ENCODE data around the gene ITFG2.
"Not testable (repeated sequence)": the region's sequence is repeated elsewhere in the genome, so short reads cannot be mapped to it uniquely, and the experiment has no call there.

The ITFG2 gene

DNA sequence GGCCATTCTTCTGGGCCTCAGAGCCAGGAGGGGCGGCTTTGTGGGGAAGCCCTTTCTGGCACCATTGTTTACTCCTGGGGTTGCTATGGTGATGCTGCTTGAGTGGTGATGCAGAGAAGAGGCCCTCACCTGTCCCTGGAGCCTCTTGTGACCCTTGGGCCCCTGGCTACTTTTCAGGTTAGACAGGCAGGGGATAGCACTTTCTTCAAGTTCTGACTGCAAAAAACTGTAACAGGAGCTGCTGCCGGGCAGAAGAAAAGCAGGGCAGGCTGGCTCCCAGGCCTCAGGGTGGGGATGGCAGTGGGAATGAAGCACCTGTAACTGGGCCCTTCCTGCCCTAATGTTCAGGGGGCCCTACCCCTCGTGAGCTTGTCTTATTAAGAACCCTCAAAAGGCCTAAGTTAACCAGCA, 44.6 kb downstream of the ITFG2 start, which contains the start of gene TEX52:
TSS of gene TEX52 (minus strand) at position 19 of the 411 bp plus-strand sequence. CDS start at position 6, 13 bp downstream.
- no peaks in the 10 kb centered on the region for H3K9me3 Mint-ChIP-seq

DNA sequence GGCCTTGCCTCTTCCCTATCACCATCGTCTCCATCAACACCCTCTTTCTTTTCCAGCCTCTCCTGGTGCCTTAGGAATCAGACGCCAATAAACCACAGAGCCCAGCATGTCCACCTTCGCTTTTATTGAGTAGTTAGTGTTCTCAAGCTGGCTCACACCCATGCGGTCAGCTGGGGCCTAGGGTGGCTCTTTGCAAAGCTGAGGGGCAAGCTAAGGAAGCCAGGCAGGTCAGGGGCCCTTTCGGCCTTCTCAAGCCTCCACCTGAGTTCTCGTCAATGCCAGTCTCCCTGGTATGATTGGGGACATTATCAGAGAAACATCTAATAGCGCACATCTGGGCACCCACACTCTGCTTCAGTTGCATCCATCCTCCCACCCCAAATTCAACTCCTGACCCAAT, 45.1 kb downstream of the ITFG2 start:
- Mint-ChIP-seq H3K4me1 (ENCODE audit: low read depth) (peaks cover 3% of the 10 kb centered on the region), H3K36me3 (ENCODE audit: low read depth) (peaks cover 21% of the 10 kb centered on the region), H3K9me3 (no peaks in the 10 kb centered on the region), H3K4me3 (no peak overlapping the region), H3K27ac (no peak overlapping the region), H3K27me3 (ENCODE audit: low read depth) (no peaks in the 10 kb centered on the region)

More for the DNA sequence above, 44.6 kb downstream of the ITFG2 start, which contains the start of gene TEX52:
- Mint-ChIP-seq H3K27me3 (ENCODE audit: low read depth) (no peaks in the 10 kb centered on the region), H3K4me3 (no peak within 1 kb of the TSS), H3K27ac (no peak within 1 kb of the TSS), H3K36me3 (ENCODE audit: low read depth) (peaks cover 19% of the 10 kb centered on the region), H3K4me1 (ENCODE audit: low read depth) (peaks cover 3% of the 10 kb centered on the region)

DNA sequence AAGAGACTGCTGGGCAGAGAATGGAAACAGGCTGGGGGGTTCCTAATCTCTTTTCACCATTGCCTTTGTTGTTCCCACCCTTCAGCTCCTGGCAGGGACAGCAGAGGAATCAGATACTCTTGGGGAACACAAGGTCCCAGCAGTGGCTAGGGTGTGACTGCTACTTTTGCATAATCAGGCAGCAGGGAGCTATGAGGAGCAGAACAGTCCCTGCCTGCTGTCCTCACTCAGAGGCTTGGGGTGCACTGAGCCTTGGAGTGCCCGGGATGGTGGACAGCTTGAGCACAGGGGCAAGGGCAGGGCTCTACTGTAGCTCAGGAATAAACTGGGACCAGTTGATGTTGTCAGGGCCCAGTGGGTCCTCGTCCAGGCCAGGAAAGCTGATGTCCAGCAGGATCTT, 45.9 kb downstream of the ITFG2 start:
- Mint-ChIP-seq H3K4me3 (no peak overlapping the region), H3K27ac (no peak overlapping the region), H3K36me3 (ENCODE audit: low read depth) (peaks cover 27% of the 10 kb centered on the region), H3K27me3 (ENCODE audit: low read depth) (no peaks in the 10 kb centered on the region), H3K9me3 (no peaks in the 10 kb centered on the region), H3K4me1 (ENCODE audit: low read depth) (peaks cover 3% of the 10 kb centered on the region)

DNA sequence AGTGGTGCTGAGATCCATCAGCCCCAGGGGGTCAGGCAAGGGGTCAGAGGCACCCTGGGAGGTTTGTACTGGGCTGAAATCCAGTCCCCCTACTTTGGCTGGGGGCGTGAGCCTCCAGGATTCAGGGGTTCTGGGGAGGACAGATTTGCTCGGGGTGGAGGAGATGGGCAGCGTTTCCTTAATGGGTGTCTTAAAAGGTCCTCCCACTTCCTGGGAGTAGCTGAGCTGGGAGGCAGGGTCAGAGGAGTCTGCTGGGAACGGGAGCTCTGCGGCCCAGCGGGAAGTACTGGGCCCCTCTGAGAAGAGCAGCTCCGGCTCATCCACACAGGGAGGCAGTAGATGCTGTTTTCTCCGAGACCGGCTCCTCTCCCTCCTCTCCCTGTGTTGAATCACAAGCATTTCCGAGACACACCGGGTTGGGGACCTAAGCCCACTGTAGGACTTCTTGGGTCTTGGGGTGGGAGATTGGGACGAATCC, 46.5 kb downstream of the ITFG2 start:
- H3K27ac Mint-ChIP-seq: no peak overlapping the region
- H3K27me3 Mint-ChIP-seq (ENCODE audit: low read depth): no peaks in the 10 kb centered on the region
- H3K4me1 Mint-ChIP-seq (ENCODE audit: low read depth): no peaks in the 10 kb centered on the region
- no peaks in the 10 kb centered on the region for H3K9me3 Mint-ChIP-seq
- peaks cover 30% of the 10 kb centered on the region for H3K36me3 Mint-ChIP-seq (ENCODE audit: low read depth)
- no peak overlapping the region for H3K4me3 Mint-ChIP-seq

DNA sequence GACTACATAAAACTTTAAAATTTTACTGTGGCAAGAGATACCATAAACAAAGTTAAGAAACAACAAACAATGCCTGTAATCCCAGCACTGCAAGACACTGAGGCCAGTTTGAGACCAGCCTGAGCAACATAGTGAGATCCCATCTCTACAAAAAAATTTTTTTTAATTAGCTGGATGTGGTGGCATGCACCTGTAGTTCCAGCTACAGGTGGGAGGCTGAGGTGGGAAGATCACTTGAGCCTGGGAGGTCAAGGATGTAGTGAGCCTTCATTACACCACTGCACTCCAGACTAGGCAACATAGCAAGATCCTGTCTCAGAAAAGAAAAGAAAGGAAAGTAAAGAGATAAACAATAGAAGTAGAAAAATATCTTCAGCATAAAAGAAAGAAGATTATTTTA, 47.7 kb downstream of the ITFG2 start:
- Mint-ChIP-seq H3K27ac (no peak overlapping the region), H3K9me3 (no peaks in the 10 kb centered on the region), H3K36me3 (ENCODE audit: low read depth) (peaks cover 36% of the 10 kb centered on the region), H3K27me3 (ENCODE audit: low read depth) (no peaks in the 10 kb centered on the region), H3K4me1 (ENCODE audit: low read depth) (no peaks in the 10 kb centered on the region), H3K4me3 (no peak overlapping the region)

DNA sequence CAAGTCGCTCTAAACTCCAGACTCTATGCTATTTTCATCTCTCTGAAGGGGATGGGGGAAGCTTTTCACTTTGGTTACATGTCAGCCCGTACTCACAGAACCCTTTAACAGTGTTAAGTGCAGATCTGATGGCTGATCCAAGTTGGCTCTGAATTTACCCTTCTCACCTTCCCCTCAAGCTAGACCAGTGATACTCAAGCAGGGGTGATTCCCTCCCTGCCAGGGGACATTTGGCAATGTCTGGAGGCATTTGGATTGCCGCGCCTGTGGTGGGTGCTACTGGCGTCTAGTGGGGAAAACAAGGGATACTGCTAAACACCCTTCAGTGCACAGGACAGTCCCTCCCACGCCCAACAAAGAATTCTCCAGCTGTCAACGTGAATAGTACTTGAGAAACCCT, 50.4 kb downstream of the ITFG2 start:
- no peaks in the 10 kb centered on the region for H3K27me3 Mint-ChIP-seq (ENCODE audit: low read depth)
- peaks cover 46% of the 10 kb centered on the region for H3K36me3 Mint-ChIP-seq (ENCODE audit: low read depth)
- H3K27ac Mint-ChIP-seq: no peak overlapping the region
- H3K9me3 Mint-ChIP-seq: no peaks in the 10 kb centered on the region
- H3K4me3 Mint-ChIP-seq: no peak overlapping the region
- peaks cover 4% of the 10 kb centered on the region for H3K4me1 Mint-ChIP-seq (ENCODE audit: low read depth)

DNA sequence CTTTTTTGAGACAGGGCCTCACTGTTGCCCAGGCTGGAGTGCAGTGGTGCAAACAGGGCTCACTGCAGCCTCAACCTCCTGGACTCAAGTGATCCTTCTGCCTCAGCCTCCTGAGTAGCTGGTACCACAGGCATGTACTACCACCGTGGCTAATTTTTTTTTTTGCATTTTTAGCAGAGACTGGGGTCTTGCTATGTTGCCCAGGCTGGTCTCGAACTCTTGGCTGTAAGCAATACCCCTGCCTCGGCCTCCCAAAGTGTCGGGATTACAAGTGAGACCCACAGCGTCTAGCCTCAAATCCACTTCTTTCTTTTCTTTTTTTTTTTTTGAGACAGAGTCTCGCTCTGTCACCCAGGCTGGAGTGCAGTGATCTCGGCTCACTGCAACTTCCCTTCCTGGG, 50.9 kb downstream of the ITFG2 start:
- not testable (repeated sequence) for H3K27ac Mint-ChIP-seq; H3K27me3 Mint-ChIP-seq (ENCODE audit: low read depth); H3K4me1 Mint-ChIP-seq (ENCODE audit: low read depth); H3K4me3 Mint-ChIP-seq; H3K9me3 Mint-ChIP-seq
- peaks cover 51% of the 10 kb centered on the region for H3K36me3 Mint-ChIP-seq (ENCODE audit: low read depth)

DNA sequence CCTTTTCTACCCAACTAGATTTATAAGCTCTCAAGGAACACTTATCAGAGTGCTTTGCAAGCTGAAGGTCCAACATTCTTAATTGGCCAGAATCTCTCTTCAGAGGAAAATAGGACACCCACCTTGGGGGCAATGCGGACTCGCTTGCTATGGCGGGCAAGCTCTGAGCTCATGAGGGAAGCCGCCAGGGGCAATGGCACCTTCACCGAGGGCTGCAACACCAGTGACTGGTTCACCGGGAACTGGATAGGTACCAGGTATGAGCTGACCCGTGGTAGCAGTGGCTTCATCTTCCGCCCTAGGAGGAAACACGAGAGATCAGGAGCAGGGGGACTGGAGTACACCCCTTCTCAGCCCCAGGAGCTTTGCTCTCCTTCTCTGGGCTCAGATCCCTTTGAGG, 51.7 kb downstream of the ITFG2 start:
- Mint-ChIP-seq H3K27ac (no peak overlapping the region), H3K36me3 (ENCODE audit: low read depth) (peaks cover 49% of the 10 kb centered on the region), H3K4me1 (ENCODE audit: low read depth) (peaks cover 10% of the 10 kb centered on the region), H3K4me3 (no peak overlapping the region), H3K9me3 (no peaks in the 10 kb centered on the region), H3K27me3 (ENCODE audit: low read depth) (no peaks in the 10 kb centered on the region)

DNA sequence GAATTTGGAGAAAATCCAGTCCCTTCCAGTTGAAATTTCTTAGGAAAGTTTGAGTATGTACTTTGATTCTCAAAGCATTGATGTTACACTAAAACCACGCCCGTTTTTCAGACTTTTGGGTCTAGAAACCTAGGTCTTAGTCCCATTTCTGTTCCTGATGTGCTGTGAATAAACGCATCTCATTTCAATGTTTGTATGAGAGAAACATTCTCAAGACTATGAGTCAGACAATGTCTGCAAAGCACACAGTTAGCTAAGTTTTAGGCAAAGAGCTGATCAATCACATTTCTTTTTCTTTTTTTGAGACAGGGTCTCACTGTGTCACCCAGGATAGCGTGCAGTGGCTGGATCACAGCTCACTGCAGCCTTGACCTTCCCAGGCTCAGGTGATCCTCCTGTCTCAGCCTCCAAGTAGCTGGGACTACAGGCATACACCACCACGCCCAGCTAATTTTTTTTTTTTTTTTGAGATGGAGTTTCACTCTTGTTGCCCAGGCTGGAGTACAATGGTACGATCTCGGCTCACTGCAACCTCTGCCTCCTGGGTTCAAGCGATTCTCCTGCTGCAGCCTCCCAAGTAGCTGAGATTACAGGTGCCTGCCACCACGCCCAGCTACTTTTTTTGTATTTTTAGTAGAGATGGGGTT, 56.6 kb downstream of the ITFG2 start:
- Mint-ChIP-seq H3K27ac (peak overlapping the region; percentile 91), H3K4me1 (ENCODE audit: low read depth) (peaks cover 12% of the 10 kb centered on the region), H3K36me3 (ENCODE audit: low read depth) (peaks cover 30% of the 10 kb centered on the region)
- H3K9me3 Mint-ChIP-seq; H3K27me3 Mint-ChIP-seq (ENCODE audit: low read depth); H3K4me3 Mint-ChIP-seq: not testable (repeated sequence)

All from T-helper 1 cell treated with Interleukin-12 subunit alpha and Interleukin-12 subunit beta and Interleukin-4 antibody, amounts not matched to agents 30 μg/mL and 1 μg/mL, for 36 hours (primary cell).